Dermis blood vessel endothelial cell (primary cell): ENCODE data around the gene CDC42BPA. TPM values are rescaled to one million over a fixed set of nuclear protein-coding genes. Genes with fewer than 3 reads are reported as not detected.

Experiments used
- DNase-seq: peaks from one replicate; pipeline ENCODE4 v3.0.0; 2010
- total RNA-seq: library from RNA; depleted of rRNA; stranded (reverse); fragments of >200 nt; gene quantifications from 2 replicates; pipeline ENCODE4 v1.2.3, GENCODE V29; 2014

Gene CDC42BPA
- total RNA-seq, 1 donor from 2014 or later, result 105 TPM

GRCh38 chr1:226978432-226979114 is 339.7 kb downstream of the CDC42BPA start:
- no peak for DNase-seq

- no peak for DNase-seq
Measured at GRCh38 chr1:226977643-226978431, 340.5 kb downstream of the CDC42BPA start.

- DNase-seq, result no peak
Measured at GRCh38 chr1:226976978-226977642, 341.2 kb downstream of the CDC42BPA start.

GRCh38 chr1:226976276-226976977 is 341.9 kb downstream of the CDC42BPA start:
- DNase-seq, result no peak

GRCh38 chr1:226975259-226976250 is 342.7 kb downstream of the CDC42BPA start:
- DNase-seq, result no peak

- DNase-seq, result no peak
Measured at GRCh38 chr1:226974544-226975258, 343.6 kb downstream of the CDC42BPA start.

- DNase-seq, result no peak
Measured at GRCh38 chr1:226973898-226974543, 344.3 kb downstream of the CDC42BPA start.

GRCh38 chr1:226973371-226973897 is 344.9 kb downstream of the CDC42BPA start:
- no peak for DNase-seq

GRCh38 chr1:226972931-226973330 is 345.4 kb downstream of the CDC42BPA start:
- DNase-seq, result no peak

- DNase-seq, result no peak
Measured at GRCh38 chr1:226971765-226972164, 346.5 kb downstream of the CDC42BPA start.

- no peak for DNase-seq
Measured at GRCh38 chr1:226967665-226968064, 350.6 kb downstream of the CDC42BPA start.

GRCh38 chr1:226966683-226967082 is 351.6 kb downstream of the CDC42BPA start:
- no peak for DNase-seq

GRCh38 chr1:226965581-226966440 is 352.5 kb downstream of the CDC42BPA start:
- DNase-seq, result no peak

GRCh38 chr1:226964611-226965486 is 353.4 kb downstream of the CDC42BPA start:
- DNase-seq, result no peak

GRCh38 chr1:226964068-226964425 is 354.2 kb downstream of the CDC42BPA start:
- DNase-seq, result no peak

GRCh38 chr1:226962421-226963391 is 355.6 kb downstream of the CDC42BPA start:
- DNase-seq, result no peak
